OCI-LY1 (cell line): ENCODE measurements around the gene UPF1.
A peak's percentile ranks its signal among the peaks of the same experiment; 100 is the strongest.

Experiments
- H2AFZ ChIP-seq: fragments of 200-600 bp; sonication (generic), shearing (Covaris generic); 2 replicates; pipeline ENCODE4 v1.6.0; 2014; ENCODE audit warnings: antibody characterized with exemption, mild to moderate bottlenecking, low read length
- H3F3A ChIP-seq: fragments of 200-600 bp; sonication (generic), shearing (Covaris generic); 2 replicates; pipeline ENCODE4 v1.6.0; 2014; ENCODE audit warnings: mild to moderate bottlenecking, antibody characterized with exemption, low read length, moderate library complexity; ENCODE audit not compliant: insufficient read depth
- H3K27ac ChIP-seq: fragments of 200-600 bp; sonication (generic); 2 replicates; pipeline ENCODE4 v1.5.1; 2014; ENCODE audit warnings: low read length, mixed run types, mild to moderate bottlenecking, low read depth; ENCODE audit not compliant: poor library complexity, severe bottlenecking
- H3K27me3 ChIP-seq: fragments of 200-600 bp; sonication (generic); 2 replicates; pipeline ENCODE4 v1.6.0; 2014; ENCODE audit warnings: antibody characterized with exemption, mild to moderate bottlenecking, low read length, moderate library complexity; ENCODE audit not compliant: insufficient read depth
- H3K36me3 ChIP-seq: fragments of 200-600 bp; sonication (generic); 2 replicates; pipeline ENCODE4 v1.6.1; 2014; ENCODE audit warnings: mild to moderate bottlenecking, antibody characterized with exemption, low read length, moderate library complexity, mixed read lengths; ENCODE audit not compliant: insufficient read depth
- H3K4me1 ChIP-seq: fragments of 200-600 bp; sonication (generic); 2 replicates; pipeline ENCODE4 v1.5.1; 2014; ENCODE audit warnings: mild to moderate bottlenecking, low read length, moderate library complexity; ENCODE audit not compliant: insufficient read depth, severe bottlenecking
- H3K4me2 ChIP-seq: fragments of 200-600 bp; sonication (generic), shearing (Covaris generic); 2 replicates; pipeline ENCODE4 v1.6.1; 2014; ENCODE audit warnings: low read length
- H3K4me3 ChIP-seq: fragments of 200-600 bp; sonication (generic); 2 replicates; pipeline ENCODE4 v1.5.1; 2014; ENCODE audit warnings: low read length, low read depth, mild to moderate bottlenecking, mixed read lengths; ENCODE audit not compliant: poor library complexity, severe bottlenecking
- H3K79me2 ChIP-seq: fragments of 200-600 bp; shearing (Covaris generic); 2 replicates; pipeline ENCODE4 v1.6.1; 2016; ENCODE audit warnings: mixed run types, low read length, mixed read lengths; ENCODE audit not compliant: insufficient read depth
- H3K9ac ChIP-seq: fragments of 200-600 bp; sonication (generic), shearing (Covaris generic); 2 replicates; pipeline ENCODE4 v1.6.1; 2014; ENCODE audit warnings: mild to moderate bottlenecking, low read length, mixed read lengths
- H3K9me2 ChIP-seq: fragments of 200-600 bp; sonication (generic), shearing (Covaris generic); 2 replicates; pipeline ENCODE4 v1.6.1; 2014; ENCODE audit warnings: low read depth, mild to moderate bottlenecking, low read length, mixed read lengths
- H3K9me3 ChIP-seq: fragments of 200-600 bp; shearing (Covaris generic); 2 replicates; pipeline ENCODE4 v1.6.1; 2014; ENCODE audit warnings: low read length, mixed read lengths
- H4K20me1 ChIP-seq: fragments of 200-600 bp; sonication (generic), shearing (Covaris generic); 2 replicates; pipeline ENCODE4 v1.6.0; 2016; ENCODE audit warnings: mild to moderate bottlenecking, low read length; ENCODE audit not compliant: insufficient read depth
- CTCF ChIP-seq: fragments of 200-600 bp; sonication (generic), shearing (Covaris generic); IDR thresholded peaks from 2 replicates; pipeline ENCODE4 v1.5.1; 2017; ENCODE audit warnings: mild to moderate bottlenecking, antibody characterized with exemption, low read length, moderate library complexity, mixed read lengths
- EZH2 ChIP-seq: fragments of 200-600 bp; sonication (generic), shearing (Covaris generic); IDR thresholded peaks from 2 replicates; pipeline ENCODE4 v1.8.0; 2017; ENCODE audit warnings: borderline replicate concordance, mixed run types, mild to moderate bottlenecking, antibody characterized with exemption, low read length, moderate library complexity, mixed read lengths

UPF1 gene

GRCh38 chr19:18846862-18847548, 15.2 kb downstream of the UPF1 start:
- Histone ChIP-seq H3K27me3 (no peaks in the 10 kb centered on the region), H3K9ac (no peak overlapping the region)

GRCh38 chr19:18847549-18848463, 16.0 kb downstream of the UPF1 start:
- peak overlapping the region; percentile 34 for H3K27ac ChIP-seq
- peaks cover 69% of the 10 kb centered on the region for H3K36me3 ChIP-seq
- no peaks in the 10 kb centered on the region for H3K27me3 ChIP-seq
- H4K20me1 ChIP-seq = no peaks in the 10 kb centered on the region
- H2AFZ ChIP-seq = no peak overlapping the region
- no peaks in the 10 kb centered on the region for H3K9me3 ChIP-seq
- H3K9me2 ChIP-seq = no peaks in the 10 kb centered on the region
- H3K4me1 ChIP-seq = peaks cover 59% of the 10 kb centered on the region
- TF ChIP-seq CTCF (peak; percentile 28; the same call in 1 of the 2 replicates), EZH2 (no peak)
- H3K79me2 ChIP-seq = peaks cover 38% of the 10 kb centered on the region
- no peaks in the 10 kb centered on the region for H3F3A ChIP-seq
- H3K4me3 ChIP-seq = no peak overlapping the region
- H3K4me2 ChIP-seq = no peak overlapping the region
- peak overlapping the region; percentile 17; the same call in 1 of the 2 replicates for H3K9ac ChIP-seq

More at GRCh38 chr19:18846862-18847548, 15.2 kb downstream of the UPF1 start:
- Histone ChIP-seq H3K4me3 (no peak overlapping the region), H3F3A (no peaks in the 10 kb centered on the region), H2AFZ (no peak overlapping the region), H3K36me3 (peaks cover 61% of the 10 kb centered on the region), H3K27ac (peak overlapping the region; percentile 5), H3K9me2 (no peaks in the 10 kb centered on the region), H4K20me1 (no peaks in the 10 kb centered on the region), H3K4me2 (0 out of 2 replicates have a peak overlapping the region, but pooled peaks have one; percentile 4), H3K79me2 (peaks cover 46% of the 10 kb centered on the region), H3K9me3 (no peaks in the 10 kb centered on the region), H3K4me1 (peaks cover 67% of the 10 kb centered on the region)
- TF ChIP-seq CTCF = peak; percentile 88
- TF ChIP-seq EZH2 = no peak

GRCh38 chr19:18848878-18849661, 17.3 kb downstream of the UPF1 start:
- Histone ChIP-seq H2AFZ (no peak overlapping the region), H3F3A (no peaks in the 10 kb centered on the region), H3K27ac (peak overlapping the region; percentile 34), H3K4me2 (no peak overlapping the region; the same call in 1 of the 2 replicates), H3K36me3 (peaks cover 81% of the 10 kb centered on the region), H3K79me2 (peaks cover 25% of the 10 kb centered on the region), H3K4me3 (no peak overlapping the region), H4K20me1 (no peaks in the 10 kb centered on the region), H3K27me3 (no peaks in the 10 kb centered on the region), H3K4me1 (peaks cover 46% of the 10 kb centered on the region), H3K9ac (no peak overlapping the region; the same call in 1 of the 2 replicates), H3K9me2 (no peaks in the 10 kb centered on the region), H3K9me3 (no peaks in the 10 kb centered on the region)
- TF ChIP-seq EZH2 (no peak), CTCF (no peak)
